GM12873 (cell line): Measurements from ENCODE around the gene STARD13.

Experiments used
- CTCF ChIP-seq: IDR thresholded peaks from 2 replicates; pipeline ENCODE4 v1.5.1; 2012; ENCODE audit warnings: low read depth, mild to moderate bottlenecking, moderate library complexity, low read length, control low read depth; ENCODE audit not compliant: insufficient read depth; ENCODE audit errors: missing control alignments

The STARD13 gene

GRCh38 chr13:33263976-33264619, 21.5 kb downstream of the STARD13 start:
- TF ChIP-seq CTCF: no peak

- no peak for TF ChIP-seq CTCF
These were observed 22.1 kb downstream of the STARD13 start for GRCh38 chr13:33263484-33263883.

GRCh38 chr13:33262997-33263396, 22.6 kb downstream of the STARD13 start:
- TF ChIP-seq CTCF: peak; percentile 26

GRCh38 chr13:33262594-33262993, 23.0 kb downstream of the STARD13 start:
- TF ChIP-seq CTCF: no peak

GRCh38 chr13:33262062-33262487, 23.5 kb downstream of the STARD13 start:
- no peak for TF ChIP-seq CTCF

- no peak for TF ChIP-seq CTCF
These were observed 24.0 kb downstream of the STARD13 start for GRCh38 chr13:33261387-33262061.

GRCh38 chr13:33260168-33261098, 25.1 kb downstream of the STARD13 start:
- TF ChIP-seq CTCF: no peak
